ENCODE measurements around the gene UBL4A.

DNA sequence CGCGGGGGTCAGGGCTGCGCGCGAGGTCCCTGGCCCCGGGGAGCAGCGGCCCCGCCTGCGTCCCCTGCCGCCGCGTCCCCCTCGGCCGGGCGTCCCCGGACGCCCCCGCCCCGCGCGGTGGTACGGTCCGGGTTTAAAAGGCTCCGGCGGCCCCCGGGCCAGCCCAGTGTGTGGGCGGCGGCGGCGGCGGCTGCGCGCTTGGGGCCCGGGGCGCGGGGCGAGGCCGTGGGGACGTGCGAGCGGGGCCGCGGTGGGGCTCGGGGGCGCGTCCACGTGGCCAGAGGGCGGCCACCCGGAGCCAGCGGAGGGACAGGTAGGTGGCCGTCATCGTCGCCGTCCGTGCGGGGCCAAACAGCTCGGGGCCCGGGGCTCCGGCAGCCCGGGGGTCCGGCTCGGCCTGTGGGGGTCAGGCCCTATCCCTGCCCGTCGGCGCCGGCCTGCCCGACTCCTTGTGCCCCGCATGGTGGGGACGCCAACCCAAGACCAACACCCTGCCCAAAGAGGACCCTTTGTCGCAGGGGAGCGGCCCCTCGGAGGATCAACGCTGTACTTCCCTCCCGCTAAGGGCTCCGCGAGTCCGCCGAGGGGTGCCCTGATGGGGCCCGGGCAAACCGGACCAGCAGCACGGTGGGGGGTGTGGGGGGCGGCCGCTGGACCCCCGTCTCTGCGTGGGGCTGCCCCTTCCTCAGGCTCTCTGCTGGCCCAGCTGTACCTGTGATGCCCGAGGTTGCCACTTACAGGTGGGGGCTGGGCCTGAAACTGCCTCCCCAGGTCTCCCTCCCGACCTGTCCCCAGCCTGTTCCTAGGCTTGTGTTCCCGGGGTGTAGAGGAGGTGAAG lies 28.1 kb downstream of the UBL4A start, which contains the start of gene PLXNA3:
- TF ChIP-seq, protein P1, sequence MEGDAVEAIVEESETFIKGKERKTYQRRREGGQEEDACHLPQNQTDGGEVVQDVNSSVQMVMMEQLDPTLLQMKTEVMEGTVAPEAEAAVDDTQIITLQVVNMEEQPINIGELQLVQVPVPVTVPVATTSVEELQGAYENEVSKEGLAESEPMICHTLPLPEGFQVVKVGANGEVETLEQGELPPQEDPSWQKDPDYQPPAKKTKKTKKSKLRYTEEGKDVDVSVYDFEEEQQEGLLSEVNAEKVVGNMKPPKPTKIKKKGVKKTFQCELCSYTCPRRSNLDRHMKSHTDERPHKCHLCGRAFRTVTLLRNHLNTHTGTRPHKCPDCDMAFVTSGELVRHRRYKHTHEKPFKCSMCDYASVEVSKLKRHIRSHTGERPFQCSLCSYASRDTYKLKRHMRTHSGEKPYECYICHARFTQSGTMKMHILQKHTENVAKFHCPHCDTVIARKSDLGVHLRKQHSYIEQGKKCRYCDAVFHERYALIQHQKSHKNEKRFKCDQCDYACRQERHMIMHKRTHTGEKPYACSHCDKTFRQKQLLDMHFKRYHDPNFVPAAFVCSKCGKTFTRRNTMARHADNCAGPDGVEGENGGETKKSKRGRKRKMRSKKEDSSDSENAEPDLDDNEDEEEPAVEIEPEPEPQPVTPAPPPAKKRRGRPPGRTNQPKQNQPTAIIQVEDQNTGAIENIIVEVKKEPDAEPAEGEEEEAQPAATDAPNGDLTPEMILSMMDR (IDR thresholded peaks at IDR 0.05) = no peak
- peak; percentile 69 for TF ChIP-seq POLR2A (IDR thresholded peaks at IDR 0.05)

Measured in right lobe of liver (tissue), 4 donors.